ENCODE measurements around the gene LAMB4. TPM values are rescaled to one million over a fixed set of nuclear protein-coding genes. Genes with fewer than 3 reads are reported as not detected.

Gene LAMB4
- polyA plus RNA-seq, 2 of the 4 experiments (the other 2 are of a cell fraction), result 0.13 to 0.19 TPM

DNA sequence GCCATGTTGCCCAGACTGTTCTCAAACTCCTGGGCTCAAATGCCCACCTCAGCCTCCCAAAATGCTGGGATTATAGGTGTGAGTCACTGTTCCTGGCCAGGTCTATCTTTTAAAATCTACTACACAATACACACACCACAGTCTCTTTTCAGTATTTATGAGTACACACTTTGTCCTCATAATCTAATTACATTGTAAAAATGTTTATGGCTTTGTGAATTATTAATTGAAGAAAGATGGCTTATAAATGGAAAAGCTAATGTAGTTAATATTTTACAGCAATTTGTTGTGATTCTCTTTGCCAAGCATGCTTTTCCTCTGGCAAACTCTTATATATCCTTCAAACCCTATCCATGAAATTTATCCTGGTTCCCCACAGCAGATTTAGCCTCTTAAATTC lies 22.0 kb downstream of the LAMB4 start:
- POLR2A ChIA-PET, result no interaction called here
- no peak for FAIRE-seq
- no peak for DNase-seq (ENCODE audit: low read depth in 1 of 2, low spot score in 1 of 2)
- Histone ChIP-seq H3K4me2 (no peak overlapping the region), H3K4me1 (peaks cover 15% of the 10 kb centered on the region), H3K4me3 (no peak overlapping the region), H3K27ac (no peak overlapping the region), H3K9me3 (no peaks in the 10 kb centered on the region)
- CTCF ChIA-PET, result interaction anchor here (0.6 to 2.8 kb wide), 3 partner anchors 37 to 417 kb away, joined by 3 to 12 read pairs (median 5); no protein-coding TSS in a partner anchor
- TF ChIP-seq CBX8 (IDR thresholded peaks at IDR 0.05), result no peak
- no peak for TF ChIP-seq ZFP36 (IDR thresholded peaks at IDR 0.05; ENCODE audit: borderline replicate concordance, partially characterized antibody)
- no peak for TF ChIP-seq EHF (CRISPR knock-in tag; IDR thresholded peaks at IDR 0.05)
- TF ChIP-seq ATOH8 (CRISPR knock-in tag; IDR thresholded peaks at IDR 0.05; ENCODE audit: low read depth), result no peak
- no peak for TF ChIP-seq ZC3H11A (IDR thresholded peaks at IDR 0.05)
- TF ChIP-seq HOXB5 (CRISPR knock-in tag; IDR thresholded peaks at IDR 0.05), result no peak
- TF ChIP-seq CEBPB (IDR thresholded peaks at IDR 0.05), result no peak
- no peak for TF ChIP-seq ZNF302 (CRISPR knock-in tag; IDR thresholded peaks at IDR 0.05)
- TF ChIP-seq POLR2AphosphoS2 (conservative IDR thresholded peaks at IDR 0.05; ENCODE audit: low read length), result no peak
- TF ChIP-seq USF2 (IDR thresholded peaks at IDR 0.05), result no peak
- no peak for TF ChIP-seq CBX2 (IDR thresholded peaks at IDR 0.05; ENCODE audit: borderline replicate concordance, low read depth)
- no peak for TF ChIP-seq CHD2 (IDR thresholded peaks at IDR 0.05; ENCODE audit: low read length, partially characterized antibody)
- no peak for TF ChIP-seq SREBF2 (IDR thresholded peaks at IDR 0.05)
- no peak for TF ChIP-seq FOXS1 (CRISPR knock-in tag; IDR thresholded peaks at IDR 0.05)
- no peak for TF ChIP-seq HEYL (CRISPR knock-in tag; IDR thresholded peaks at IDR 0.05)
- TF ChIP-seq PBX3 (IDR thresholded peaks at IDR 0.05), result no peak
- ATAC-seq, result no peak

- Histone ChIP-seq H3K27ac (peak overlapping the region; percentile 36 to 54; a peak in 5 of 6 replicates), H3K9me3 (no peaks in the 10 kb centered on the region), H3K4me1 (peaks cover 15% of the 10 kb centered on the region), H3K4me2 (peak overlapping the region; percentile 24; the same call in 1 of the 3 replicates), H3K4me3 (no peak overlapping the region)
- TF ChIP-seq CEBPB (IDR thresholded peaks at IDR 0.05) (peak in 1 of 2 experiments; percentile 39; a peak in 1 of 4 replicates), MYC (IDR thresholded peaks at IDR 0.05; ENCODE audit: borderline replicate concordance, low read length) (no peak)
- DNase-seq (ENCODE audit: low read depth in 1 of 2, low spot score in 1 of 2) (no peak), FAIRE-seq (no peak), ATAC-seq (peak in 1 of 2 experiments; percentile 29; a peak in 3 of 6 replicates)
- CTCF ChIA-PET, result interaction anchor here (1.0 to 1.4 kb wide), 4 partner anchors 9 to 88 kb away, joined by 3 to 5 read pairs (median 4); no protein-coding TSS in a partner anchor
- WGBS (ENCODE audit: missing lambda C conversion rate), result 83% methylated on average over 7 of the region's 7 CpGs
- POLR2A ChIA-PET, result no interaction called here
Measured at GRCh38 chr7:108104324-108104723, 25.8 kb downstream of the LAMB4 start.

GRCh38 chr7:108103558-108104298 lies 26.4 kb downstream of the LAMB4 start:
- peak overlapping the region; percentile 36 to 54; a peak in 5 of 6 replicates for H3K27ac ChIP-seq
- no peaks in the 10 kb centered on the region for H3K9me3 ChIP-seq
- H3K4me3 ChIP-seq, result no peak overlapping the region
- CTCF ChIA-PET, result interaction anchor here (1.0 to 1.6 kb wide), 5 partner anchors 8 to 87 kb away, joined by 3 to 5 read pairs (median 4); no protein-coding TSS in a partner anchor
- H3K4me2 ChIP-seq, result peak overlapping the region; percentile 24; the same call in 2 of the 3 replicates
- peak in 1 of 2 experiments; percentile 78; a peak in 3 of 6 replicates for ATAC-seq
- 0 out of 2 replicates have a peak, but pooled peaks have one; percentile 45 for TF ChIP-seq NFE2L2 (conservative IDR thresholded peaks at IDR 0.05; ENCODE audit: low read length)
- TF ChIP-seq MAFK (IDR thresholded peaks at IDR 0.05; ENCODE audit: partially characterized antibody), result peak; percentile 65
- TF ChIP-seq CEBPB (IDR thresholded peaks at IDR 0.05), result no peak
- POLR2A ChIA-PET, result no interaction called here
- DNase-seq (ENCODE audit: low read depth in 1 of 2, low spot score in 1 of 2), result peak in 1 of 2 experiments; percentile 48
- no peak for FAIRE-seq
- peaks cover 15% of the 10 kb centered on the region for H3K4me1 ChIP-seq
- WGBS (ENCODE audit: missing lambda C conversion rate), result 73% methylated on average over 5 of the region's 5 CpGs

Data from A549 (cell line).